ENCODE data around the gene E2F2.

The E2F2 gene

GRCh38 chr1:23462766-23463165 is 68.3 kb downstream of the E2F2 start:
- DNase-seq (ENCODE audit: low spot score), result no peak

DNA sequence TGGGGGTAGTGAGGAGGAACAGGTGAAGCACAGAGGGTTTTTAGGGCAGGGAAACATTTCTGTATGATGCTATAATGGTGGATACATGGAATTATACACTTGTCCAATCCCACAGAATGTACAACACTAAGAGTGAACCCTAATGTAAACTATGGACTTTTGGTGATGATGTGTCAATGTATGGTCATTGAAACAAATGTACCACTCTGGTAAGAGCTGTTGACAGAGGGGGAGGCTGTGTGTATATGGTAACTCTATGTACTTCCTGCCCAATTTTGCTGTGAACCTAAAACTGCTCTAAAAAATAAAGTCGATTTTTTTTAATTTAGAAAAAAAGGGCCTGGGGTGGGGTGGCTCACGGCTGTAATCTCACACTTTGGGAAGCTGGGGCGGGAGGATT is 70.0 kb downstream of the E2F2 start:
- DNase-seq (ENCODE audit: low spot score), result no peak

- no peak for DNase-seq (ENCODE audit: low spot score)
Measured at GRCh38 chr1:23460519-23460918, 70.5 kb downstream of the E2F2 start.

- DNase-seq (ENCODE audit: low spot score), result no peak
Measured at GRCh38 chr1:23459338-23459757, 71.7 kb downstream of the E2F2 start.

Data from cerebellar cortex (tissue), 1 donor.